ENCODE data around the gene KNCN. TPM values are rescaled to one million over a fixed set of nuclear protein-coding genes. Genes with fewer than 3 reads are reported as not detected.

Gene KNCN
- total RNA-seq, 1 donor from 2014 or later: not detected

GRCh38 chr1:46526013-46526690 lies 25.3 kb downstream of the KNCN start:
- Mint-ChIP-seq H3K27me3 (ENCODE audit: low read depth) (peaks cover 43% of the 10 kb centered on the region), H3K4me1 (ENCODE audit: low read depth) (peaks cover 16% of the 10 kb centered on the region), H3K27ac (ENCODE audit: unreplicated experiment) (no peak overlapping the region), H3K4me3 (ENCODE audit: unreplicated experiment) (no peak overlapping the region), H3K36me3 (ENCODE audit: low read depth) (no peaks in the 10 kb centered on the region), H3K9me3 (ENCODE audit: low read depth) (no peaks in the 10 kb centered on the region)
- TF ChIP-seq CTCF (IDR thresholded peaks at IDR 0.05): no peak
- DNase-seq (ENCODE audit: low spot score): no peak

GRCh38 chr1:46525253-46525983 lies 26.0 kb downstream of the KNCN start:
- no peak overlapping the region for H3K4me3 Mint-ChIP-seq (ENCODE audit: unreplicated experiment)
- TF ChIP-seq CTCF (IDR thresholded peaks at IDR 0.05): no peak
- no peaks in the 10 kb centered on the region for H3K36me3 Mint-ChIP-seq (ENCODE audit: low read depth)
- H3K4me1 Mint-ChIP-seq (ENCODE audit: low read depth): peaks cover 23% of the 10 kb centered on the region
- H3K27ac Mint-ChIP-seq (ENCODE audit: unreplicated experiment): no peak overlapping the region
- DNase-seq (ENCODE audit: low spot score): peak; percentile 58
- H3K27me3 Mint-ChIP-seq (ENCODE audit: low read depth): peaks cover 36% of the 10 kb centered on the region
- no peaks in the 10 kb centered on the region for H3K9me3 Mint-ChIP-seq (ENCODE audit: low read depth)

GRCh38 chr1:46524843-46525242 lies 26.6 kb downstream of the KNCN start:
- no peaks in the 10 kb centered on the region for H3K36me3 Mint-ChIP-seq (ENCODE audit: low read depth)
- H3K9me3 Mint-ChIP-seq (ENCODE audit: low read depth): no peaks in the 10 kb centered on the region
- TF ChIP-seq CTCF (IDR thresholded peaks at IDR 0.05): no peak
- peaks cover 34% of the 10 kb centered on the region for H3K27me3 Mint-ChIP-seq (ENCODE audit: low read depth)
- H3K27ac Mint-ChIP-seq (ENCODE audit: unreplicated experiment): no peak overlapping the region
- H3K4me3 Mint-ChIP-seq (ENCODE audit: unreplicated experiment): no peak overlapping the region
- peak; percentile 47 for DNase-seq (ENCODE audit: low spot score)
- peaks cover 29% of the 10 kb centered on the region for H3K4me1 Mint-ChIP-seq (ENCODE audit: low read depth)

GRCh38 chr1:46523496-46524353 lies 27.7 kb downstream of the KNCN start:
- peaks cover 32% of the 10 kb centered on the region for H3K4me1 Mint-ChIP-seq (ENCODE audit: low read depth)
- H3K4me3 Mint-ChIP-seq (ENCODE audit: unreplicated experiment): no peak overlapping the region
- H3K36me3 Mint-ChIP-seq (ENCODE audit: low read depth): no peaks in the 10 kb centered on the region
- H3K27me3 Mint-ChIP-seq (ENCODE audit: low read depth): peaks cover 26% of the 10 kb centered on the region
- no peak overlapping the region for H3K27ac Mint-ChIP-seq (ENCODE audit: unreplicated experiment)
- DNase-seq (ENCODE audit: low spot score): peak; percentile 51
- no peak for TF ChIP-seq CTCF (IDR thresholded peaks at IDR 0.05)
- no peaks in the 10 kb centered on the region for H3K9me3 Mint-ChIP-seq (ENCODE audit: low read depth)

- Mint-ChIP-seq H3K36me3 (ENCODE audit: low read depth) (no peaks in the 10 kb centered on the region), H3K27ac (ENCODE audit: unreplicated experiment) (no peak overlapping the region), H3K4me3 (ENCODE audit: unreplicated experiment) (no peak overlapping the region), H3K27me3 (ENCODE audit: low read depth) (peaks cover 19% of the 10 kb centered on the region), H3K4me1 (ENCODE audit: low read depth) (peaks cover 36% of the 10 kb centered on the region), H3K9me3 (ENCODE audit: low read depth) (no peaks in the 10 kb centered on the region)
- TF ChIP-seq CTCF (IDR thresholded peaks at IDR 0.05): no peak
- peak; percentile 88 for DNase-seq (ENCODE audit: low spot score)
These were observed 28.5 kb downstream of the KNCN start for GRCh38 chr1:46522969-46523320.

All from chondrocyte (in vitro differentiated cells).